ENCODE results near the gene JAK1.

- TF ChIP-seq MAX (IDR thresholded peaks at IDR 0.05), result no peak
- no peak for TF ChIP-seq CHD2 (IDR thresholded peaks at IDR 0.05; ENCODE audit: low read length)
- TF ChIP-seq YY1 (IDR thresholded peaks at IDR 0.05; ENCODE audit: low read depth, low read length), result no peak
- no peak for TF ChIP-seq CTCF (IDR thresholded peaks at IDR 0.05; ENCODE audit: control extremely low read depth in 1 of 3, insufficient read depth in 1 of 3, low read depth in 1 of 3, low read length in 3 of 3)
- TF ChIP-seq RFX5 (IDR thresholded peaks at IDR 0.05; ENCODE audit: borderline replicate concordance, low read depth, low read length), result no peak
- no peak for TF ChIP-seq CBX8 (IDR thresholded peaks at IDR 0.05; ENCODE audit: borderline replicate concordance, low read depth, low read length)
- no peak for TF ChIP-seq POLR2AphosphoS5 (IDR thresholded peaks at IDR 0.05; ENCODE audit: low read depth, low read length)
- TF ChIP-seq POLR2A (IDR thresholded peaks at IDR 0.05; ENCODE audit: control extremely low read depth in 1 of 2, low read depth in 2 of 2, low read length in 2 of 2), result no peak
- no peak for TF ChIP-seq USF2 (IDR thresholded peaks at IDR 0.05; ENCODE audit: low read length)
- no peak for TF ChIP-seq ATF3 (IDR thresholded peaks at IDR 0.05; ENCODE audit: insufficient read depth, low read depth, low read length)
- TF ChIP-seq CEBPB (IDR thresholded peaks at IDR 0.05; ENCODE audit: low read depth, low read length), result no peak
Observed at GRCh38 chr1:64829411-64830029, 136.8 kb downstream of the JAK1 start.

Measured in H1 (cell line).